NCI-H524 treated with DMSO at 0.1 percent for 48 hours (cell line): ENCODE measurements around the gene C14orf180.

Source experiments
- DNase-seq: peaks from one replicate; lab custom pipeline; 2025; lab: John Stamatoyannopoulos, UW

Gene C14orf180

GRCh38 chr14:104550340-104550860, 29.2 kb upstream of the C14orf180 start:
- no peak for DNase-seq

GRCh38 chr14:104550861-104551728, 28.5 kb upstream of the C14orf180 start:
- DNase-seq: no peak

GRCh38 chr14:104551851-104552737, 27.5 kb upstream of the C14orf180 start:
- DNase-seq: no peak

GRCh38 chr14:104552738-104553125, 26.8 kb upstream of the C14orf180 start:
- DNase-seq: no peak

- DNase-seq: no peak
Observed at GRCh38 chr14:104553166-104554087, 26.1 kb upstream of the C14orf180 start.

- no peak for DNase-seq
Observed at GRCh38 chr14:104554088-104554607, 25.4 kb upstream of the C14orf180 start.

- no peak for DNase-seq
Observed at GRCh38 chr14:104554608-104555429, 24.7 kb upstream of the C14orf180 start.

- no peak for DNase-seq
Observed at GRCh38 chr14:104555430-104556255, 23.9 kb upstream of the C14orf180 start.

GRCh38 chr14:104556256-104557021, 23.1 kb upstream of the C14orf180 start:
- no peak for DNase-seq

- no peak for DNase-seq
Observed at GRCh38 chr14:104557086-104557485, 22.5 kb upstream of the C14orf180 start.

GRCh38 chr14:104557766-104558165, 21.8 kb upstream of the C14orf180 start:
- DNase-seq: no peak

GRCh38 chr14:104558231-104559027, 21.1 kb upstream of the C14orf180 start:
- no peak for DNase-seq

- no peak for DNase-seq
Observed at GRCh38 chr14:104559028-104559803, 20.3 kb upstream of the C14orf180 start.

GRCh38 chr14:104559804-104560585, 19.6 kb upstream of the C14orf180 start:
- DNase-seq: no peak

- no peak for DNase-seq
Observed at GRCh38 chr14:104560586-104560945, 19.0 kb upstream of the C14orf180 start.

GRCh38 chr14:104561124-104561557, 18.4 kb upstream of the C14orf180 start:
- DNase-seq: no peak
